Endothelial cell of umbilical vein (primary cell): ENCODE measurements around the gene MREG. TPM values are rescaled to one million over a fixed set of nuclear protein-coding genes. Genes with fewer than 3 reads are reported as not detected.

ENCODE experiments used
- BruUV-seq: library from RNA; stranded (reverse); fragments of 400-500 nt; replicated peaks from 2 replicates; lab custom pipeline; 2021; lab: Mats Ljungman, UMichigan
- CTCF ChIA-PET: fragments of 300-600, 350-600 bp; sonication (Branson Sonifier 250); formaldehyde crosslinking; loops from one replicate; lab custom pipeline; 2021; ENCODE audit warnings: antibody characterized with exemption, inconsistent platforms; lab: Charles Lee
- POLR2A ChIA-PET: fragments of 300-600, 350-600 bp; sonication (Branson Sonifier 250); formaldehyde crosslinking; loops from one replicate; lab custom pipeline; 2021; ENCODE audit warnings: antibody characterized with exemption, inconsistent platforms; lab: Charles Lee
- DNase-seq: peaks from one replicate; pipeline ENCODE4 v3.0.0-alpha.2; 2011; ENCODE audit warnings: low read depth, low spot score
- FAIRE-seq: peaks from 2 replicates; lab custom pipeline; 2011; peaks lifted over from hg19 to GRCh38; lab: Jason Lieb, UNC
- H2AFZ ChIP-seq: 2 replicates; pipeline ENCODE4 v1.6.0; 2012; ENCODE audit warnings: low read depth, low read length, control low read depth, inconsistent platforms
- H3K27ac ChIP-seq: 2 replicates; pipeline ENCODE4 v1.5.1; 2011; ENCODE audit warnings: low read depth, mild to moderate bottlenecking, control low read depth, low read length, moderate library complexity; ENCODE audit not compliant: insufficient read depth
- H3K27me3 ChIP-seq, 2 experiments: 2 replicates each; pipeline versions ENCODE4 v1.6.0 to v1.6.1; 2011; ENCODE audit warnings: low read length in 2 of 2, mixed read lengths in 1 of 2; ENCODE audit not compliant: control insufficient read depth in 2 of 2, insufficient read depth in 2 of 2
- H3K36me3 ChIP-seq, 2 experiments: 2 replicates in 1 of 2; 3 replicates in 1 of 2; pipeline ENCODE4 v1.5.1; 2011; ENCODE audit warnings: low read length in 2 of 2, mild to moderate bottlenecking in 1 of 2, moderate library complexity in 1 of 2; ENCODE audit not compliant: control insufficient read depth in 2 of 2, insufficient read depth in 2 of 2; ENCODE audit errors: extremely low read depth in 1 of 2
- H3K4me1 ChIP-seq: 3 replicates; pipeline ENCODE4 v1.5.1; 2011; ENCODE audit warnings: mild to moderate bottlenecking, low read length; ENCODE audit not compliant: control insufficient read depth, insufficient read depth; ENCODE audit errors: extremely low read depth
- H3K4me2 ChIP-seq: 2 replicates; pipeline ENCODE4 v1.6.1; 2011; ENCODE audit warnings: low read length, control low read depth, mixed read lengths; ENCODE audit not compliant: insufficient read depth
- H3K4me3 ChIP-seq, 3 experiments: fragments of 200-600 bp in 1 of 3; sonication (generic), shearing (Covaris generic) in 1 of 3; replicated peaks in 1 of 3; 2 replicates each; pipeline ENCODE4 v1.5.1; 2011 to 2016; ENCODE audit warnings: control low read depth in 3 of 3, low read length in 3 of 3, mild to moderate bottlenecking in 2 of 3, inconsistent platforms in 1 of 3, low read depth in 1 of 3, moderate library complexity in 1 of 3; ENCODE audit not compliant: insufficient read depth in 1 of 3
- H3K79me2 ChIP-seq: 2 replicates; pipeline ENCODE4 v1.6.0; 2012; ENCODE audit warnings: low read length, inconsistent platforms; ENCODE audit not compliant: control insufficient read depth, insufficient read depth
- H3K9ac ChIP-seq: replicated peaks from 2 replicates; pipeline ENCODE3; 2011; ENCODE audit warnings: low read length, control low read depth; ENCODE audit not compliant: insufficient read depth; ENCODE audit errors: extremely low read depth
- H3K9me1 ChIP-seq: replicated peaks from 3 replicates; pipeline ENCODE4 v1.6.0; 2011; ENCODE audit warnings: mild to moderate bottlenecking, low read length; ENCODE audit not compliant: control insufficient read depth, insufficient read depth; ENCODE audit errors: extremely low read depth
- H3K9me3 ChIP-seq: replicated peaks from 2 replicates; pipeline ENCODE4 v1.5.1; 2012; ENCODE audit warnings: low read length, inconsistent platforms; ENCODE audit not compliant: control insufficient read depth, insufficient read depth
- H4K20me1 ChIP-seq: replicated peaks from 2 replicates; pipeline ENCODE3; 2011; ENCODE audit warnings: mild to moderate bottlenecking, low read length; ENCODE audit not compliant: control insufficient read depth, insufficient read depth; ENCODE audit errors: extremely low read depth
- EZH2 ChIP-seq: IDR thresholded peaks from 2 replicates; pipeline ENCODE4 v1.6.1; 2012; ENCODE audit warnings: borderline replicate concordance, low read depth, mild to moderate bottlenecking, moderate library complexity, low read length, inconsistent platforms; ENCODE audit not compliant: severe bottlenecking
- FOS ChIP-seq: IDR thresholded peaks from 2 replicates; pipeline ENCODE4 v1.6.1; 2011; ENCODE audit warnings: mild to moderate bottlenecking, low read length, moderate library complexity, borderline replicate concordance; ENCODE audit not compliant: insufficient read depth
- GATA2 ChIP-seq: IDR thresholded peaks from 2 replicates; pipeline ENCODE4 v1.7.0; 2011; ENCODE audit warnings: low read depth, mild to moderate bottlenecking, moderate library complexity, mixed read lengths, low read length; ENCODE audit not compliant: insufficient read length, insufficient read depth
- JUN ChIP-seq: IDR thresholded peaks from 2 replicates; pipeline ENCODE4 v1.6.1; 2011; ENCODE audit warnings: borderline replicate concordance, low read depth; ENCODE audit not compliant: insufficient read length, insufficient read depth
- MYC ChIP-seq: IDR thresholded peaks from one replicate; pipeline ENCODE4 v1.6.1; 2011; ENCODE audit warnings: mild to moderate bottlenecking, low read depth, low read length
- POLR2A ChIP-seq: IDR thresholded peaks from 2 replicates; pipeline ENCODE4 v1.6.1; 2012; ENCODE audit warnings: low read depth, mild to moderate bottlenecking, control low read depth, low read length
- POLR2AphosphoS5 ChIP-seq: IDR thresholded peaks from 2 replicates; pipeline ENCODE4 v1.6.1; 2012; ENCODE audit warnings: low read depth, mild to moderate bottlenecking, control low read depth, low read length, moderate library complexity; ENCODE audit not compliant: insufficient read depth
- dilution Hi-C: fragments of 300-500 bp; cut with MboI; formaldehyde crosslinking; loops from one replicate; pipeline ENCODE4 v1.15.0; 2019; ENCODE audit warnings: low sequenced_read_pairs; ENCODE audit not compliant: extremely low pct_ligation_motif_present
- intact Hi-C: fragments of 100-400 bp; cut with micrococcal nuclease; formaldehyde crosslinking; loops from one replicate; pipeline ENCODE4 v1.10.0; 2022
- polyA plus RNA-seq, 4 experiments: library from polyadenylated mRNA; depleted of rRNA in 3 of 4; stranded (reverse) in 3 of 4; unstranded in 1 of 4; fragments of >200 nt; gene quantifications; 2 replicates each; pipeline versions ENCODE4 v1.2.1 to v1.2.3, GENCODE V29; 2011 to 2012; ENCODE audit warnings: missing spikeins in 1 of 4
- total RNA-seq: library from RNA; stranded (reverse); gene quantifications from 2 replicates; pipeline ENCODE4 v1.2.3, GENCODE V29; 2021
- TF ChIP-seq, protein P1 (sequence below): IDR thresholded peaks from 2 replicates; pipeline ENCODE4 v1.6.1; 2011; ENCODE audit not compliant: insufficient read depth, insufficient read length
- TF ChIP-seq, protein P2 (sequence below), 2 donors: IDR thresholded peaks; 1 replicate in 1 of 2; 2 replicates in 1 of 2; pipeline ENCODE4 v1.5.1; 2011; ENCODE audit warnings: low read length in 2 of 2, mild to moderate bottlenecking in 2 of 2, moderate library complexity in 2 of 2, control low read depth in 1 of 2, inconsistent platforms in 1 of 2, low read depth in 1 of 2; ENCODE audit not compliant: insufficient read depth in 1 of 2; ENCODE audit errors: extremely low read depth in 1 of 2

MREG gene
- total and polyA plus RNA-seq, 2 donors (not counting 3 experiments of a cell fraction or from before 2014, with no cell fraction given): 0.41 to 3.9 TPM

GRCh38 chr2:215937190-215937589 is 76.2 kb downstream of the MREG start:
- intact Hi-C loops (loop anchor here (10.0 kb wide), 1 partner anchor 1132 kb away; the partner anchor contains the start of gene BARD1), dilution Hi-C loops (no loop called here)
- no peak for TF ChIP-seq JUN
- no peaks in the 10 kb centered on the region for H3K4me1 ChIP-seq
- no peak overlapping the region for H3K4me2 ChIP-seq
- no peaks in the 10 kb centered on the region for H3K79me2 ChIP-seq
- no peaks in the 10 kb centered on the region for H3K9me1 ChIP-seq
- H3K9ac ChIP-seq: no peak overlapping the region
- H3K27me3 ChIP-seq: peaks cover 0 to 2% of the 10 kb centered on the region in 2 experiments
- no peak for FAIRE-seq
- ChIA-PET POLR2A (no interaction called here), CTCF (interaction anchor here (1.0 to 1.5 kb wide), 3 partner anchors 13 to 483 kb away, joined by 3 to 5 read pairs (median 3); no protein-coding TSS in a partner anchor)
- DNase-seq: no peak
- no peaks in the 10 kb centered on the region for H3K36me3 ChIP-seq
- H4K20me1 ChIP-seq: no peaks in the 10 kb centered on the region
- no TSS peak for BruUV-seq
- H3K27ac ChIP-seq: no peak overlapping the region
- no peak overlapping the region for H3K4me3 ChIP-seq
- H3K9me3 ChIP-seq: no peaks in the 10 kb centered on the region
- no peak overlapping the region for H2AFZ ChIP-seq

DNA sequence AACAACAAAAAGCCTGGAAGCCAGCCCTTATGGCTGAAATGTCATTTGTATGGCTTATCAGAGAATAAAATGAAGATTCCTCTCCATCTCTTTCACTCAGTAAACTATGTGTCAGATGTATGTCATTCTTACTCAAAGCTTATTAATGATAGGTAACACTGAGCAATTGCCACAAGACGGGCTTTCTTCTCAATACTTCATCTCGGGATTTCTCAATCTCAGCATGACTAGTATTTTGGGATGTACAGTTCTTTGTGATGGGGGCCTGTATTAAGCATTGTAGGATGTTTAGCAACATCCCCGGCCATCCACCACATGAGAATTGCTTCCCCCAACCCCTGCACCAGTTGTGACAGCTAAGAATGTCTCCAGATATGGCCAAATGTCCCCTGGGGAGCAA is 80.2 kb downstream of the MREG start:
- Histone ChIP-seq H3K27me3 (peaks cover 0 to 2% of the 10 kb centered on the region in 2 experiments), H3K4me1 (no peaks in the 10 kb centered on the region), H3K36me3 (no peaks in the 10 kb centered on the region), H3K9me1 (no peaks in the 10 kb centered on the region), H3K9me3 (no peaks in the 10 kb centered on the region), H3K79me2 (no peaks in the 10 kb centered on the region), H3K27ac (no peak overlapping the region), H3K9ac (no peak overlapping the region), H3K4me2 (no peak overlapping the region), H3K4me3 (no peak overlapping the region), H2AFZ (no peak overlapping the region), H4K20me1 (no peaks in the 10 kb centered on the region)
- dilution Hi-C loops: no loop called here
- no TSS peak for BruUV-seq
- ChIA-PET CTCF (interaction anchor here (0.9 to 3.2 kb wide), 4 partner anchors 479 to 537 kb away, joined by 3 to 33 read pairs (median 22); no protein-coding TSS in a partner anchor), POLR2A (no interaction called here)
- DNase-seq (no peak), FAIRE-seq (no peak)
- intact Hi-C loops: loop anchor here (5.0 to 10.0 kb wide), 2 partner anchors 1128 to 2001 kb away; partner anchors contain the start of gene BARD1
- TF ChIP-seq MYC (no peak), GATA2 (no peak), POLR2A (no peak), JUN (no peak), FOS (no peak), POLR2AphosphoS5 (no peak), EZH2 (no peak)
- TF ChIP-seq, protein P1, sequence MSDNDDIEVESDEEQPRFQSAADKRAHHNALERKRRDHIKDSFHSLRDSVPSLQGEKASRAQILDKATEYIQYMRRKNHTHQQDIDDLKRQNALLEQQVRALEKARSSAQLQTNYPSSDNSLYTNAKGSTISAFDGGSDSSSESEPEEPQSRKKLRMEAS: no peak
- TF ChIP-seq, protein P2, sequence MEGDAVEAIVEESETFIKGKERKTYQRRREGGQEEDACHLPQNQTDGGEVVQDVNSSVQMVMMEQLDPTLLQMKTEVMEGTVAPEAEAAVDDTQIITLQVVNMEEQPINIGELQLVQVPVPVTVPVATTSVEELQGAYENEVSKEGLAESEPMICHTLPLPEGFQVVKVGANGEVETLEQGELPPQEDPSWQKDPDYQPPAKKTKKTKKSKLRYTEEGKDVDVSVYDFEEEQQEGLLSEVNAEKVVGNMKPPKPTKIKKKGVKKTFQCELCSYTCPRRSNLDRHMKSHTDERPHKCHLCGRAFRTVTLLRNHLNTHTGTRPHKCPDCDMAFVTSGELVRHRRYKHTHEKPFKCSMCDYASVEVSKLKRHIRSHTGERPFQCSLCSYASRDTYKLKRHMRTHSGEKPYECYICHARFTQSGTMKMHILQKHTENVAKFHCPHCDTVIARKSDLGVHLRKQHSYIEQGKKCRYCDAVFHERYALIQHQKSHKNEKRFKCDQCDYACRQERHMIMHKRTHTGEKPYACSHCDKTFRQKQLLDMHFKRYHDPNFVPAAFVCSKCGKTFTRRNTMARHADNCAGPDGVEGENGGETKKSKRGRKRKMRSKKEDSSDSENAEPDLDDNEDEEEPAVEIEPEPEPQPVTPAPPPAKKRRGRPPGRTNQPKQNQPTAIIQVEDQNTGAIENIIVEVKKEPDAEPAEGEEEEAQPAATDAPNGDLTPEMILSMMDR (IDR thresholded peaks at IDR 0.05; ENCODE audit: extremely low read depth in 1 of 2, insufficient read depth in 1 of 2, low read depth in 1 of 2, low read length in 2 of 2): no peak
